OCI-LY1 (cell line): Measurements from ENCODE around the gene KLHDC4.

ENCODE experiments used
- H2AFZ ChIP-seq: fragments of 200-600 bp; sonication (generic), shearing (Covaris generic); 2 replicates; pipeline ENCODE4 v1.6.0; 2014; ENCODE audit warnings: antibody characterized with exemption, mild to moderate bottlenecking, low read length
- H3F3A ChIP-seq: fragments of 200-600 bp; sonication (generic), shearing (Covaris generic); 2 replicates; pipeline ENCODE4 v1.6.0; 2014; ENCODE audit warnings: mild to moderate bottlenecking, antibody characterized with exemption, low read length, moderate library complexity; ENCODE audit not compliant: insufficient read depth
- H3K27ac ChIP-seq: fragments of 200-600 bp; sonication (generic); 2 replicates; pipeline ENCODE4 v1.5.1; 2014; ENCODE audit warnings: low read length, mixed run types, mild to moderate bottlenecking, low read depth; ENCODE audit not compliant: poor library complexity, severe bottlenecking
- H3K27me3 ChIP-seq: fragments of 200-600 bp; sonication (generic); 2 replicates; pipeline ENCODE4 v1.6.0; 2014; ENCODE audit warnings: antibody characterized with exemption, mild to moderate bottlenecking, low read length, moderate library complexity; ENCODE audit not compliant: insufficient read depth
- H3K36me3 ChIP-seq: fragments of 200-600 bp; sonication (generic); 2 replicates; pipeline ENCODE4 v1.6.1; 2014; ENCODE audit warnings: mild to moderate bottlenecking, antibody characterized with exemption, low read length, moderate library complexity, mixed read lengths; ENCODE audit not compliant: insufficient read depth
- H3K4me1 ChIP-seq: fragments of 200-600 bp; sonication (generic); 2 replicates; pipeline ENCODE4 v1.5.1; 2014; ENCODE audit warnings: mild to moderate bottlenecking, low read length, moderate library complexity; ENCODE audit not compliant: insufficient read depth, severe bottlenecking
- H3K4me2 ChIP-seq: fragments of 200-600 bp; sonication (generic), shearing (Covaris generic); 2 replicates; pipeline ENCODE4 v1.6.1; 2014; ENCODE audit warnings: low read length
- H3K4me3 ChIP-seq: fragments of 200-600 bp; sonication (generic); 2 replicates; pipeline ENCODE4 v1.5.1; 2014; ENCODE audit warnings: low read length, low read depth, mild to moderate bottlenecking, mixed read lengths; ENCODE audit not compliant: poor library complexity, severe bottlenecking
- H3K79me2 ChIP-seq: fragments of 200-600 bp; shearing (Covaris generic); 2 replicates; pipeline ENCODE4 v1.6.1; 2016; ENCODE audit warnings: mixed run types, low read length, mixed read lengths; ENCODE audit not compliant: insufficient read depth
- H3K9ac ChIP-seq: fragments of 200-600 bp; sonication (generic), shearing (Covaris generic); 2 replicates; pipeline ENCODE4 v1.6.1; 2014; ENCODE audit warnings: mild to moderate bottlenecking, low read length, mixed read lengths
- H3K9me2 ChIP-seq: fragments of 200-600 bp; sonication (generic), shearing (Covaris generic); 2 replicates; pipeline ENCODE4 v1.6.1; 2014; ENCODE audit warnings: low read depth, mild to moderate bottlenecking, low read length, mixed read lengths
- H3K9me3 ChIP-seq: fragments of 200-600 bp; shearing (Covaris generic); 2 replicates; pipeline ENCODE4 v1.6.1; 2014; ENCODE audit warnings: low read length, mixed read lengths
- H4K20me1 ChIP-seq: fragments of 200-600 bp; sonication (generic), shearing (Covaris generic); 2 replicates; pipeline ENCODE4 v1.6.0; 2016; ENCODE audit warnings: mild to moderate bottlenecking, low read length; ENCODE audit not compliant: insufficient read depth
- EZH2 ChIP-seq: fragments of 200-600 bp; sonication (generic), shearing (Covaris generic); IDR thresholded peaks from 2 replicates; pipeline ENCODE4 v1.8.0; 2017; ENCODE audit warnings: borderline replicate concordance, mixed run types, mild to moderate bottlenecking, antibody characterized with exemption, low read length, moderate library complexity, mixed read lengths
- TF ChIP-seq, protein P1 (sequence below): fragments of 200-600 bp; sonication (generic), shearing (Covaris generic); IDR thresholded peaks from 2 replicates; pipeline ENCODE4 v1.5.1; 2017; ENCODE audit warnings: mild to moderate bottlenecking, antibody characterized with exemption, low read length, moderate library complexity, mixed read lengths

Gene KLHDC4

GRCh38 chr16:87689956-87690465, 75.8 kb downstream of the KLHDC4 start:
- H3K4me3 ChIP-seq: no peak overlapping the region
- no peak overlapping the region for H3K9ac ChIP-seq
- H4K20me1 ChIP-seq: no peaks in the 10 kb centered on the region
- no peak overlapping the region for H3K4me2 ChIP-seq
- H2AFZ ChIP-seq: no peak overlapping the region
- peaks cover 13% of the 10 kb centered on the region for H3K36me3 ChIP-seq
- peaks cover 18% of the 10 kb centered on the region for H3K4me1 ChIP-seq
- H3K79me2 ChIP-seq: no peaks in the 10 kb centered on the region
- no peaks in the 10 kb centered on the region for H3K9me3 ChIP-seq
- no peaks in the 10 kb centered on the region for H3K9me2 ChIP-seq
- TF ChIP-seq, protein P1, sequence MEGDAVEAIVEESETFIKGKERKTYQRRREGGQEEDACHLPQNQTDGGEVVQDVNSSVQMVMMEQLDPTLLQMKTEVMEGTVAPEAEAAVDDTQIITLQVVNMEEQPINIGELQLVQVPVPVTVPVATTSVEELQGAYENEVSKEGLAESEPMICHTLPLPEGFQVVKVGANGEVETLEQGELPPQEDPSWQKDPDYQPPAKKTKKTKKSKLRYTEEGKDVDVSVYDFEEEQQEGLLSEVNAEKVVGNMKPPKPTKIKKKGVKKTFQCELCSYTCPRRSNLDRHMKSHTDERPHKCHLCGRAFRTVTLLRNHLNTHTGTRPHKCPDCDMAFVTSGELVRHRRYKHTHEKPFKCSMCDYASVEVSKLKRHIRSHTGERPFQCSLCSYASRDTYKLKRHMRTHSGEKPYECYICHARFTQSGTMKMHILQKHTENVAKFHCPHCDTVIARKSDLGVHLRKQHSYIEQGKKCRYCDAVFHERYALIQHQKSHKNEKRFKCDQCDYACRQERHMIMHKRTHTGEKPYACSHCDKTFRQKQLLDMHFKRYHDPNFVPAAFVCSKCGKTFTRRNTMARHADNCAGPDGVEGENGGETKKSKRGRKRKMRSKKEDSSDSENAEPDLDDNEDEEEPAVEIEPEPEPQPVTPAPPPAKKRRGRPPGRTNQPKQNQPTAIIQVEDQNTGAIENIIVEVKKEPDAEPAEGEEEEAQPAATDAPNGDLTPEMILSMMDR: no peak
- no peak for TF ChIP-seq EZH2
- peaks cover 13% of the 10 kb centered on the region for H3K27me3 ChIP-seq
- H3K27ac ChIP-seq: no peak overlapping the region
- peaks cover 5% of the 10 kb centered on the region; the same call in 1 of the 2 replicates for H3F3A ChIP-seq

DNA sequence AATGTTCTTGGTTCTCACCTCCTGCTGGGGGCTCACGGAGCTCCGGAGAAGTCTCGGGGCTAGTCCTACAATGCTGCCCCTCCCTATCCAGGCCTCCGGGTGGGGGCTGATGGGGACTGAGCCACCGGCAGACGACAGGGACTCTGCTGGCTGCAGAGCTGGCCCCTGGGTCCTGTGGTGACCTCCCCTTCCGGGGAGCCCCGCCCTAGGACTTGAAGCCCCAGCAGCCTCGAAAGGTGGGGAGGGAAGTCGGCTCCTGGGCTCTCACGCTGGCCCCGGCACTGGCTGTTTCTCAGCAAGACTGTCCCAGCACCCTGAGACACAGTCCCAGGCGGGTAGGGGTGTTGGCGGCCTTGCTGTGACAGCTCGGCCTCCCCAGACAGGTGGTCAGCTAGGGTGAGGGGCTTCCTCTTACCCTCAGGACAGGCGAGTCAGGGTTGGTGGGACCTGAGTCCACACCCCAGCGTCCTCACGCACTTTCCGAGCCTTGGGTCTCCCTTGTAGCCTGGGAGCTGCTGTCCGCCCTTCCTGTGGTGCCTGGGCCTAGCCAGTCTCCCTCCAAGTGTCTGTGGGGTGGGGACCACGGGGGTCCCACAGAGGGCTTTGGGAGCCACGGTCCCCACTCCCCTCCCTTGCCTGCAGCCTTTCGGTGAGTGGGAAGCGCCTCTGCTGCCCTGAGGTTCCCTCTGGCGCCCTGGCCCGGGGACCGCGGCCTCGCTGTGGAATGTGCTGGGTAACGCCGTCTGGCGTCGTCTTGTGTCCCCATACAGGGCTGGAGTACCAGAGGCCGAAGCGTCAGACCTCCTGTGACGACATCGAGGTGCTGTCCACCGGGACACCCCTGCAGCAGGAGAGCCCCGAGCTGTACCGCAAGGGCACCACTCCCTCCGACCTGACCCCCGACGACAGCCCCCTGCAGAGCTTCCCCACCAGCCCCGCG, 76.6 kb downstream of the KLHDC4 start:
- H2AFZ ChIP-seq: no peak overlapping the region
- no peak overlapping the region for H3K27ac ChIP-seq
- peaks cover 5% of the 10 kb centered on the region; the same call in 1 of the 2 replicates for H3F3A ChIP-seq
- H3K36me3 ChIP-seq: peaks cover 5% of the 10 kb centered on the region
- H3K4me1 ChIP-seq: peaks cover 18% of the 10 kb centered on the region
- no peaks in the 10 kb centered on the region for H3K9me2 ChIP-seq
- H3K4me2 ChIP-seq: no peak overlapping the region
- no peaks in the 10 kb centered on the region for H4K20me1 ChIP-seq
- no peaks in the 10 kb centered on the region for H3K79me2 ChIP-seq
- TF ChIP-seq EZH2: no peak
- peaks cover 13% of the 10 kb centered on the region for H3K27me3 ChIP-seq
- H3K9me3 ChIP-seq: no peaks in the 10 kb centered on the region
- H3K4me3 ChIP-seq: no peak overlapping the region
- no peak overlapping the region for H3K9ac ChIP-seq

DNA sequence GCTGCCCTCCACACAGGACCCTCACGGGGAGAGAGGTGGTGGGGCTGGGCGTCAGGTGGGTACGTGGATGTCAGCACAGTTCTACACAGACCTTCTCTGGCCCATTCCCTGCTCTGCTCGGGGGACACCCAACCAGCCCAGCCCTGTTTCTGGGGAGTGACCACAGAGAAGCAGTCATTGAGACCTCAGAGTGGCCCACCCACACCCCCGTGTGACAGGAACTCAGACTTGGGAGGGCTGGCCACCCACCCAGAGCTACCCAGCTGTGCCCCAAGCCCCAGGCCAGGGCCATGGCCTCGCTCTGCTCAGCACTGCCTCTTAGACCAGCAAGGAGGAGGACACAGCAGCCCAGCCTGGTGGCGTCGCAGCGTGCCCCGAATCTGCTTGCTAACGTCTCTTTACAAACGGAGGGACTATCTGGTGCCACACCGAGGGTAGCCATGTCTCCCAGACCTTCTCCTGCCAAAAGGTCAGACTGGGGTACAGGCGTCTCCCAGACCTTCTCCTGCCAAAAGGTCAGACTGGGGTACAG, 77.7 kb downstream of the KLHDC4 start:
- Histone ChIP-seq H3F3A (peaks cover 5% of the 10 kb centered on the region; the same call in 1 of the 2 replicates), H2AFZ (no peak overlapping the region), H3K27ac (no peak overlapping the region), H3K9me3 (no peaks in the 10 kb centered on the region), H3K79me2 (no peaks in the 10 kb centered on the region), H3K9ac (no peak overlapping the region), H3K9me2 (no peaks in the 10 kb centered on the region), H4K20me1 (no peaks in the 10 kb centered on the region), H3K4me3 (no peak overlapping the region), H3K36me3 (no peaks in the 10 kb centered on the region), H3K4me2 (no peak overlapping the region), H3K27me3 (peaks cover 13% of the 10 kb centered on the region), H3K4me1 (peaks cover 18% of the 10 kb centered on the region)
- TF ChIP-seq EZH2: no peak
- TF ChIP-seq, protein P1: no peak
